Adipocyte (in vitro differentiated cells): ENCODE measurements around the gene PPP1R1C.

Experiments
- DNase-seq: peaks from one replicate; pipeline ENCODE4 v3.0.0-alpha.2; 2015; ENCODE audit warnings: low read depth
- H3K27me3 ChIP-seq: replicated peaks from 2 replicates; pipeline ENCODE4 v1.7.0; 2013; ENCODE audit warnings: mild to moderate bottlenecking, low read length, moderate library complexity; ENCODE audit not compliant: control insufficient read depth, insufficient read depth
- H3K36me3 ChIP-seq: 2 replicates; pipeline ENCODE4 v1.7.0; 2013; ENCODE audit warnings: low read length, mild to moderate bottlenecking, moderate library complexity; ENCODE audit not compliant: control insufficient read depth, insufficient read depth, severe bottlenecking
- H3K4me1 ChIP-seq: 2 replicates; pipeline ENCODE4 v1.7.0; 2013; ENCODE audit warnings: mild to moderate bottlenecking, low read length, moderate library complexity; ENCODE audit not compliant: control insufficient read depth, insufficient read depth
- H3K4me3 ChIP-seq: 2 replicates; pipeline ENCODE4 v1.7.0; 2013; ENCODE audit warnings: mild to moderate bottlenecking, low read length, moderate library complexity
- H3K9ac ChIP-seq: 2 replicates; pipeline ENCODE4 v1.7.0; 2013; ENCODE audit warnings: mild to moderate bottlenecking, low read length, moderate library complexity
- H3K9me3 ChIP-seq: 2 replicates; pipeline ENCODE4 v1.7.0; 2013; ENCODE audit warnings: mild to moderate bottlenecking, low read length, moderate library complexity; ENCODE audit not compliant: control insufficient read depth

The PPP1R1C gene

DNA sequence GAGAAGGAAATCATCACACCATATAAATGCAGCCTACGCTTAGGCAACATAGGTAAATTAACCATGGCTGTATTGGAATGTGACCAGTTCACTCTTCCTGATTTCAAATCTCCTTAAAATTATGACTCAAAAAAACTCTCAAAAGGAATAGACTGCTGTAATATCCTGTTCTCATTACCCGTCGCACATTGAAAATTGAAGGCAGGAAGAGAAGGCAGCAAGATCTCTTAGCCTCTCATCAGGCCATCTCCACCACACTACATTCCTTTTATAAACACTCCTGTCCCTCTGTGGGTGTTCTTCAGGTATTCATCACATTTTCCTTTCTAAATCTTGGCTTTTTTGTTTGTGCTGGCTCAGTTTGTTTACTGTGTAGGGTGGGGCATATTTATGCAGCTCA, 83.2 kb downstream of the PPP1R1C start:
- Histone ChIP-seq H3K9me3 (no peaks in the 10 kb centered on the region), H3K4me1 (peaks cover 41% of the 10 kb centered on the region), H3K4me3 (no peak overlapping the region), H3K27me3 (no peaks in the 10 kb centered on the region), H3K9ac (no peak overlapping the region), H3K36me3 (no peaks in the 10 kb centered on the region)
- no peak for DNase-seq

DNA sequence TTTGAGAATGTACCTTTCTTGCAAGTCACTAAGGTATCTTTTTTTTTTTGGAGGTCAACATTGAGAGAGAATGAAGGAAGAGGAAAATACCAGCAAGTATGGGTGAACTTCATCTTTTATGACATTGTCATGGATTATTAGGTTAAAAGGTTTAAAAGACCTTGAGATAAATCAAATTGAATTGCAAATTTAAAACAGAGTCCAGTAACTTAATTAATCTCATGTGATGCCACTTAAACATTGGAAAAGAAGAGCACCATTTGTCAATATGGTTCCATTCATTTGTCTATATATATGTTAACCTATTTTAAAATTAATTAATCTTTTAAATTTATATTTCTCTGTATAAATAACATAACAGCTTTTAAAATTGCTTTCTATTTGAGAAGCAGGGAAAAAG, 83.8 kb downstream of the PPP1R1C start:
- Histone ChIP-seq H3K27me3 (no peaks in the 10 kb centered on the region), H3K4me1 (peaks cover 35% of the 10 kb centered on the region), H3K9ac (no peak overlapping the region), H3K4me3 (no peak overlapping the region), H3K36me3 (no peaks in the 10 kb centered on the region), H3K9me3 (no peaks in the 10 kb centered on the region)
- no peak for DNase-seq

- DNase-seq: no peak
- Histone ChIP-seq H3K27me3 (no peaks in the 10 kb centered on the region), H3K9ac (no peak overlapping the region), H3K4me1 (peaks cover 32% of the 10 kb centered on the region), H3K36me3 (no peaks in the 10 kb centered on the region), H3K9me3 (no peaks in the 10 kb centered on the region), H3K4me3 (no peak overlapping the region)
Measured at GRCh38 chr2:182069908-182070307, 84.3 kb downstream of the PPP1R1C start.

DNA sequence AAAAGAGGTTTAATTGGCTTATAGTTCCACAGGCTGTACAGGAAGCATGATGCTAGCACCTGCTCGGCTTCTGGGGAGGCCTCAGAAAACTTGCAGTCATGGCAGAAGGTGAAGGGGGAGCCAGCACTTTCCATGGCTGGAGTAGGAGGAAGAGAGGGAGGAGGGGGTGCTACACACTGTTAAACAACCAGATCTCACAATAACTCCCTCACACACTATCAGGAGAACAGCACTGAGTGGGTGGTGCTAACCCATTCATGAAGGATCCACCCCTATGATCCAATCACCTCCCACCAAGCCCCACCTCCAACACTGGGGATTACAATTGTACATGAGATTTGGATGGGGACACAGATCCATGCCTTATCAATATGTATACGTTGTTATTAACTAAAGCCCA, 85.1 kb downstream of the PPP1R1C start:
- peaks cover 28% of the 10 kb centered on the region for H3K4me1 ChIP-seq
- no peaks in the 10 kb centered on the region for H3K9me3 ChIP-seq
- no peaks in the 10 kb centered on the region for H3K36me3 ChIP-seq
- no peak overlapping the region for H3K9ac ChIP-seq
- DNase-seq: no peak
- H3K27me3 ChIP-seq: no peaks in the 10 kb centered on the region
- H3K4me3 ChIP-seq: no peak overlapping the region

DNA sequence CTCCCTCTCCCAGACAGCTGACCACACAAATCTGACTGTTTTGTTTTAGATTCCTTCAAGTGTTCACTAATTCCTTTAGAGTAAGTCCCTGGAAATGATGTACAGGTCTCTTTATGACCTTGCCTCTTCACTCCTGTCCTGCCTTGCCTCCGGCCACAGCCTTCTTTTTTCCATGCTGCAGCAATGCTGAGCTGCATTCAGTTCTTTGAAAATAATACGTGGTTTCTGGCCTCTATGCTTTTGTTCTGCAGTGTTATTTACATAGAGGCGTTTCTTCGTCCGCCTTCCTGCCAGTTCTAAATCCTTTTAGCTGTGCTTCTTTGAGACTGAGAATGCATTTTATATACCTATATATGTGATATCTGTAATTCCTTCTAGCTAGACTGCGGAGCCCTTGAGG, 87.2 kb downstream of the PPP1R1C start:
- no peaks in the 10 kb centered on the region for H3K27me3 ChIP-seq
- no peaks in the 10 kb centered on the region for H3K36me3 ChIP-seq
- no peaks in the 10 kb centered on the region for H3K9me3 ChIP-seq
- H3K9ac ChIP-seq: no peak overlapping the region
- peaks cover 20% of the 10 kb centered on the region for H3K4me1 ChIP-seq
- H3K4me3 ChIP-seq: no peak overlapping the region
- no peak for DNase-seq

DNA sequence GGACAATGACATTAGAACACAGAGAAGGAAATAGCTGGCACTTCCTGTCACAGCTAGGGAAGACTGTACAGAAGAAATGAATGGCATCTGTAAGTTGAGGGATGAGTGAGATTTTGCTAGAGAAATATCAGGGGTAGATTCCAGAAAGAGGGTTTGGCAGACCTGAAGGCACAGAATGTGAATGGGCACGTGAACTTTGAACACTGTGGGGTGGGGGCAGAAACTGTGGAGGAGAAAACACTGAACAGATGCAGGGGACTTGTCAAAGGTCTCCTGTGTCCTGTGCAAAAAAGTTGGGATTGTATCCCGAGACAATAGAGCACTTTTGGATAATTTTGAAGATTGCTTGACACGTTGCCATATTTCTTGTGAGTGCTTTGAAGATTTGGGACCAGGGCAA, 88.0 kb downstream of the PPP1R1C start:
- Histone ChIP-seq H3K27me3 (no peaks in the 10 kb centered on the region), H3K36me3 (no peaks in the 10 kb centered on the region), H3K9ac (no peak overlapping the region), H3K4me1 (peaks cover 14% of the 10 kb centered on the region), H3K9me3 (no peaks in the 10 kb centered on the region), H3K4me3 (no peak overlapping the region)
- no peak for DNase-seq

- H3K4me1 ChIP-seq: peaks cover 8% of the 10 kb centered on the region
- H3K4me3 ChIP-seq: no peak overlapping the region
- no peaks in the 10 kb centered on the region for H3K36me3 ChIP-seq
- no peaks in the 10 kb centered on the region for H3K27me3 ChIP-seq
- peak overlapping the region; percentile 29 for H3K9ac ChIP-seq
- DNase-seq: peak; percentile 52
- no peaks in the 10 kb centered on the region for H3K9me3 ChIP-seq
Measured at GRCh38 chr2:182077023-182077422, 91.4 kb downstream of the PPP1R1C start.

- DNase-seq: peak; percentile 93
- Histone ChIP-seq H3K9ac (peak overlapping the region; percentile 29), H3K4me3 (peak overlapping the region; percentile 36), H3K4me1 (peaks cover 8% of the 10 kb centered on the region), H3K36me3 (no peaks in the 10 kb centered on the region), H3K27me3 (no peaks in the 10 kb centered on the region), H3K9me3 (no peaks in the 10 kb centered on the region)
Measured at GRCh38 chr2:182077448-182078142, 91.9 kb downstream of the PPP1R1C start.

- no peak overlapping the region for H3K9ac ChIP-seq
- no peaks in the 10 kb centered on the region for H3K36me3 ChIP-seq
- H3K9me3 ChIP-seq: no peaks in the 10 kb centered on the region
- H3K4me1 ChIP-seq: peaks cover 8% of the 10 kb centered on the region
- H3K27me3 ChIP-seq: no peaks in the 10 kb centered on the region
- no peak for DNase-seq
- no peak overlapping the region for H3K4me3 ChIP-seq
Measured at GRCh38 chr2:182078988-182079602, 93.4 kb downstream of the PPP1R1C start.

GRCh38 chr2:182080493-182080892, 94.8 kb downstream of the PPP1R1C start:
- no peak for DNase-seq
- no peaks in the 10 kb centered on the region for H3K9me3 ChIP-seq
- H3K36me3 ChIP-seq: no peaks in the 10 kb centered on the region
- no peak overlapping the region for H3K4me3 ChIP-seq
- no peak overlapping the region for H3K9ac ChIP-seq
- peaks cover 8% of the 10 kb centered on the region for H3K4me1 ChIP-seq
- no peaks in the 10 kb centered on the region for H3K27me3 ChIP-seq

DNA sequence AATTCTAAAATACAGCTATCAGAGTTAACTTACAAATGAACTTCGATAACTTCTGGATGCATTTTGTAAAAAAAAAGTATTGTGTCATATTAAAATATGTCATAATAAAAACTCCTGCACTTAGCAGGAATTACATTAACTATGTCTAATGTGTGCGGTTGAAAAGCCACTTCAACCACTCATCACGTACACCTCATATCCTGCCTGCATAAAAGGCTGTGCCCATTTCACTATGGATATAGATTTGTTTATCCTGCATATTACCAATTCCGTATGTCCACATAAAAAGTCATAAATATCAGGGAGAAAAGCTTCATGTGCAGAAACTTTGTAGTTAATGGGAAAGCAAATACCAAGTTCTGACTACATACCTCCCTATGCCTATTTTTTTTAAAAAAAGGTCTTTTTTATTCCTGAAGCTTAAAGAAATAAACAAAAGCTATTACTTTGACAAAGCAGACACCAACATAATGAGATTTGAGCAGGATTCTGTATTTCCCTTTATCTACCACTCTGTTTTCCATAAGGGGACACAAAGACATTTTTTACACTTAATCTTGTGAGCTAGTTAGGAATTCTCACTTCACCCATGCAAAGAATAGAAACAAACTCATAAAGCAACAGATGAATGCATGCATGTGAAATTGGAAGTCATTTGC, 96.1 kb downstream of the PPP1R1C start:
- no peak for DNase-seq
- no peaks in the 10 kb centered on the region for H3K36me3 ChIP-seq
- H3K9ac ChIP-seq: no peak overlapping the region
- no peaks in the 10 kb centered on the region for H3K27me3 ChIP-seq
- H3K4me1 ChIP-seq: peaks cover 8% of the 10 kb centered on the region
- H3K4me3 ChIP-seq: no peak overlapping the region
- no peaks in the 10 kb centered on the region for H3K9me3 ChIP-seq
